Endothelial cell (in vitro differentiated cells): Measurements from ENCODE around the gene DCTN4. TPM values are rescaled to one million over a fixed set of nuclear protein-coding genes. Genes with fewer than 3 reads are reported as not detected.

Experiments
- DNase-seq: peaks from one replicate; pipeline ENCODE4 v3.0.0; 2021; ENCODE audit warnings: low spot score
- H3K27ac Mint-ChIP-seq: one replicate; pipeline ENCODE4 v1.8.0; 2021; ENCODE audit warnings: mixed read lengths, inconsistent platforms; ENCODE audit not compliant: unreplicated experiment
- H3K27me3 Mint-ChIP-seq: one replicate; pipeline ENCODE4 v1.8.0; 2021; ENCODE audit warnings: mild to moderate bottlenecking, moderate library complexity, mixed read lengths, inconsistent platforms; ENCODE audit not compliant: unreplicated experiment
- H3K36me3 Mint-ChIP-seq: one replicate; pipeline ENCODE4 v1.8.0; 2021; ENCODE audit warnings: mild to moderate bottlenecking, low read depth, mixed read lengths, inconsistent platforms; ENCODE audit not compliant: unreplicated experiment
- H3K4me1 Mint-ChIP-seq: one replicate; pipeline ENCODE4 v1.8.0; 2021; ENCODE audit warnings: mild to moderate bottlenecking, mixed read lengths, inconsistent platforms; ENCODE audit not compliant: unreplicated experiment
- H3K4me3 Mint-ChIP-seq: one replicate; pipeline ENCODE4 v1.8.0; 2021; ENCODE audit warnings: mild to moderate bottlenecking, mixed read lengths, inconsistent platforms; ENCODE audit not compliant: unreplicated experiment
- H3K9me3 Mint-ChIP-seq: one replicate; pipeline ENCODE4 v1.8.0; 2021; ENCODE audit warnings: mixed read lengths, inconsistent platforms; ENCODE audit not compliant: unreplicated experiment
- total RNA-seq: library from RNA; stranded (reverse); fragmentation: NEBNext Ultra II Directional; extraction: Animal tissue kit (Norgen Biotek cat#: 25700); gene quantifications from one replicate; pipeline ENCODE4 v1.2.1, GENCODE V29; 2021; ENCODE audit not compliant: unreplicated experiment
- TF ChIP-seq, protein P1 (sequence below): fragments of 200-600 bp; sonication (generic); IDR thresholded peaks from one replicate; pipeline ENCODE4 v1.5.0; 2021; ENCODE audit warnings: antibody characterized with exemption; ENCODE audit not compliant: unreplicated experiment

DCTN4 gene
- total RNA-seq, 1 donor from 2014 or later, result 50.3 TPM

DNA sequence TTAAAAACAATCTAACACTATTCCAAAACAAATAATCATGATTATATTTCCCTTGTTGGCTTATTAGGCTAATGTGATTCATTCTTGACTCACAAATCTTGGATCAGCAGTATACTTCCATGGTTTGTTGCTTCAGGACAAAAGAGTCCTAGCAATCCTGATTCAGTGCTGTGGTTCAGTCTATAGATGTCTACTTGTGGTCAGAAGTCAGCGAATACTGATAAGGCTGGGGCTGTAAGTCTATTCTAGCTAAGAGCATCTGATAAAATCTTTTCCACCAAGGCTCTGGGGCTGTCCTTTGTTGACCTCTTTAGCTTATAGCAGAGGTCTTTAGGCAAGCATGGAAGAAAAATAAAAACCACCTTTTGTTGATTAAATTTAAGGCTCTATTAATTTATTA, 15.3 kb upstream of the DCTN4 start:
- H3K36me3 Mint-ChIP-seq, result no peaks in the 10 kb centered on the region
- H3K4me1 Mint-ChIP-seq, result peaks cover 7% of the 10 kb centered on the region
- no peaks in the 10 kb centered on the region for H3K9me3 Mint-ChIP-seq
- H3K4me3 Mint-ChIP-seq, result no peak overlapping the region
- H3K27ac Mint-ChIP-seq, result no peak overlapping the region
- no peak for DNase-seq
- H3K27me3 Mint-ChIP-seq, result peaks cover 2% of the 10 kb centered on the region
- TF ChIP-seq, protein P1, sequence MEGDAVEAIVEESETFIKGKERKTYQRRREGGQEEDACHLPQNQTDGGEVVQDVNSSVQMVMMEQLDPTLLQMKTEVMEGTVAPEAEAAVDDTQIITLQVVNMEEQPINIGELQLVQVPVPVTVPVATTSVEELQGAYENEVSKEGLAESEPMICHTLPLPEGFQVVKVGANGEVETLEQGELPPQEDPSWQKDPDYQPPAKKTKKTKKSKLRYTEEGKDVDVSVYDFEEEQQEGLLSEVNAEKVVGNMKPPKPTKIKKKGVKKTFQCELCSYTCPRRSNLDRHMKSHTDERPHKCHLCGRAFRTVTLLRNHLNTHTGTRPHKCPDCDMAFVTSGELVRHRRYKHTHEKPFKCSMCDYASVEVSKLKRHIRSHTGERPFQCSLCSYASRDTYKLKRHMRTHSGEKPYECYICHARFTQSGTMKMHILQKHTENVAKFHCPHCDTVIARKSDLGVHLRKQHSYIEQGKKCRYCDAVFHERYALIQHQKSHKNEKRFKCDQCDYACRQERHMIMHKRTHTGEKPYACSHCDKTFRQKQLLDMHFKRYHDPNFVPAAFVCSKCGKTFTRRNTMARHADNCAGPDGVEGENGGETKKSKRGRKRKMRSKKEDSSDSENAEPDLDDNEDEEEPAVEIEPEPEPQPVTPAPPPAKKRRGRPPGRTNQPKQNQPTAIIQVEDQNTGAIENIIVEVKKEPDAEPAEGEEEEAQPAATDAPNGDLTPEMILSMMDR, result no peak

DNA sequence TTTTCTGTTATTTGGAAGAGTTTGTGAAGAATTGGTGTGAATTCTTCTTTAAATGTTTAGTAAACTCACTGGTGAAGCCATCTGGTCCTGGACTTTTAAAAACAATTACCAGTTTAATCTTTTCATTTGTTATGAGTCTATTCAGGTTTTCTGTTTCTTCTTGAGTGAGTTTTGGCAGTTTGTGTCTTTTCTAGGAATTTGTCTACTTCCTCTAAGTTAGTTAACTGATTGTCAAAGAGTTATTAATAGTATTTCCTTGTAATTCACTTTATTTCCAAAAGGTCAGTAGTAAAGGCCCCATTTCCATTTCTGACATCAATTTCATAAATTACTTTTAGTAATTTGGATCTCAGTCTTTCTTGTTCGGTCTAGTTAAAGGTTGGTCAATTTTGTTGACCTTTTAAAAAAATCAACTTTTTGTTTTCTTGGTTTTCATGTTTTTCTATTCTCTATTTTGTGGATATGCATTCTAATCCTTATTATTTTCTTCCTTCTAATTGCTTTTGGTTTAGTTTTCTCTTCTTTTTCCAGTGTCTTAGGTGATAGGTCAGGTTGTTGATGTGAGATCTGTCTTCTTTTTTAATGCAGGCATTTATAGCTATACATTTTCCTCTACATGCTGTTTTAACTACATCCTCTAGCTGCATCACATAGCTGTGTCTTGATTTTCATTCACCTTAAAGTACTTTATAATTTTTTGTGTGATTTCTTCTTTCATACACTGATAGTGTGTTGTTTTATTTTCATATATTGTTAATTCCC, 12.4 kb upstream of the DCTN4 start:
- TF ChIP-seq, protein P1, result no peak
- no peak for DNase-seq
- Mint-ChIP-seq H3K36me3 (no peaks in the 10 kb centered on the region), H3K4me1 (peaks cover 2% of the 10 kb centered on the region), H3K27me3 (peaks cover 1% of the 10 kb centered on the region), H3K9me3 (no peaks in the 10 kb centered on the region), H3K4me3 (no peak overlapping the region), H3K27ac (no peak overlapping the region)

DNA sequence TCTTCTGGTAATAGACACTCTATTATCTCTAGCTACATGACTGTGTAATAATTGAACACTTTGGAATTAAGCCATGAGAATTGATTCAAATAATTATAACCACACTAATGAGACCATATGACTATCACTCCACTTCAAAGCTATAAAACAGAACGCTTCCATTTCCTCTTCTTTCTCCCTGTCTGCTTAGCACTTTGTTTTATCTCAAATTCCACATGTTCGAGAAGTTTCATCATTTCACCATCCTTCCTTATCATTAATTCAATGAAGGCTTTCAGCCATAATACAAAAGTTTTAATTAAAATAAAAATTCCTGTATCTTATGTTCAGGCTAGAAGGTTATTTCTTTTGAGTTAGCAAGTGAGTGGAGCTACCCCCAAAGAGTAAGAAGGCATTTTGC, 7.4 kb upstream of the DCTN4 start:
- no peaks in the 10 kb centered on the region for H3K36me3 Mint-ChIP-seq
- no peak overlapping the region for H3K27ac Mint-ChIP-seq
- no peak overlapping the region for H3K4me3 Mint-ChIP-seq
- H3K4me1 Mint-ChIP-seq, result peaks cover 2% of the 10 kb centered on the region
- H3K27me3 Mint-ChIP-seq, result peaks cover 1% of the 10 kb centered on the region
- no peak for DNase-seq
- TF ChIP-seq, protein P1, result no peak
- H3K9me3 Mint-ChIP-seq, result no peaks in the 10 kb centered on the region

DNA sequence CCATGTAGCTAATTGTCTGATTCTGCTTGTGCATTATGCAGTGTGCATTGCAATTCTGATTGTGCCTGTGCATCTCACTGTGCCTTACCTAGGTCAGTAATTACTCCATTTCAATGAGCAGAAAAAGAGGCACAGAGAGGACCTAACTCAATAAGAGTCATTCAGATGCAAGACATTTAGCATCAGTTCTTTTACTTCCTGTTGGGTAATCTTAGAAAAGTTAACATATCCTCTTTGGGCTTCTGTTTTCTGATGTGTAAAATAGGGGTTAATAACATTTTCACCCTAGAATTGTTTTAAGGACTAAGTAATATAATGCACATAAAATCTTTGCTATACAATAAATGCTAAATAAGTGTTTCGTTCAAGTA, 7.0 kb upstream of the DCTN4 start:
- DNase-seq, result no peak
- H3K4me3 Mint-ChIP-seq, result no peak overlapping the region
- no peaks in the 10 kb centered on the region for H3K9me3 Mint-ChIP-seq
- H3K27ac Mint-ChIP-seq, result no peak overlapping the region
- H3K36me3 Mint-ChIP-seq, result no peaks in the 10 kb centered on the region
- TF ChIP-seq, protein P1, result no peak
- H3K27me3 Mint-ChIP-seq, result peaks cover 1% of the 10 kb centered on the region
- H3K4me1 Mint-ChIP-seq, result peaks cover 2% of the 10 kb centered on the region

DNA sequence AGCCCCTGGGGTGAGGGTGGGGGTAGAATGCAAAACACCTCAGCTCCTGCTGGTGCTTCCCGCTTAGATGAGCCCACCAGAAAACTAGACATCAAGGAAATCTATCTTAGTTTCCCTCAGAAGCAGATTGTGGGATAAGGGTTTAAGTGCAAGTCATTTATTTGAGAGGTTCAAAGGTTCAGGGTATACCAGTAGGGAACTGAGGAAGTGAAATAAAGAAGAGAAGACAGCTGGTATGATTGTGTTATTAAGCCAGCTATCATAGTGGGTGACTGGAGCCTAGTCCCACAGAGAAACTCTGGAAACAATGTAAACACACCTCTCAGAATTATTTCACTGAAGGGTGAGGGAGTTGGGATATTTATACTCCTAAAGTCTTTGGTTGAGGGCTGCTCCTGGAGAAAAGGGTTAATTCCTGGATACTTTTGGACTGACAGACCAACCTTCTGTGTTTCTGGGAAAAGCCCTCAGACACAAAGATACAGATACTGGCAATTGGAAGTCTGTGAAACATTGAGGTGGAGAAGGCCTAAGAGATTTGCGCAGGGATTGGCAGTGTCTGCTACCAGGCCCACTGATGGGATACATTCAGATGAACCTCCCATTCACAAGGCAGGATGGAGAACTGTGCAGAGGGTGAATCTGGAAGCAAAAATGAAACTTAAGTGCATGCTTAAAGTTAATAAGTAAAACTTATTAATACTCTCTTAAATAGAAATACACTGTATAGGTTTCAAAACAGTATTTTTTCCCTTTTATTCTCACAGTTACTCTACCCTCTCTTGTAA, 6.4 kb upstream of the DCTN4 start:
- DNase-seq, result no peak
- H3K27ac Mint-ChIP-seq, result no peak overlapping the region
- H3K27me3 Mint-ChIP-seq, result peaks cover 1% of the 10 kb centered on the region
- H3K4me1 Mint-ChIP-seq, result peaks cover 2% of the 10 kb centered on the region
- no peaks in the 10 kb centered on the region for H3K9me3 Mint-ChIP-seq
- H3K36me3 Mint-ChIP-seq, result no peaks in the 10 kb centered on the region
- TF ChIP-seq, protein P1, result no peak
- no peak overlapping the region for H3K4me3 Mint-ChIP-seq
